GM12873 (cell line): Measurements from ENCODE around the gene CDC42BPB.

Experiments used
- CTCF ChIP-seq: IDR thresholded peaks from 2 replicates; pipeline ENCODE4 v1.5.1; 2012; ENCODE audit warnings: low read depth, mild to moderate bottlenecking, moderate library complexity, low read length, control low read depth; ENCODE audit not compliant: insufficient read depth; ENCODE audit errors: missing control alignments

CDC42BPB gene

DNA sequence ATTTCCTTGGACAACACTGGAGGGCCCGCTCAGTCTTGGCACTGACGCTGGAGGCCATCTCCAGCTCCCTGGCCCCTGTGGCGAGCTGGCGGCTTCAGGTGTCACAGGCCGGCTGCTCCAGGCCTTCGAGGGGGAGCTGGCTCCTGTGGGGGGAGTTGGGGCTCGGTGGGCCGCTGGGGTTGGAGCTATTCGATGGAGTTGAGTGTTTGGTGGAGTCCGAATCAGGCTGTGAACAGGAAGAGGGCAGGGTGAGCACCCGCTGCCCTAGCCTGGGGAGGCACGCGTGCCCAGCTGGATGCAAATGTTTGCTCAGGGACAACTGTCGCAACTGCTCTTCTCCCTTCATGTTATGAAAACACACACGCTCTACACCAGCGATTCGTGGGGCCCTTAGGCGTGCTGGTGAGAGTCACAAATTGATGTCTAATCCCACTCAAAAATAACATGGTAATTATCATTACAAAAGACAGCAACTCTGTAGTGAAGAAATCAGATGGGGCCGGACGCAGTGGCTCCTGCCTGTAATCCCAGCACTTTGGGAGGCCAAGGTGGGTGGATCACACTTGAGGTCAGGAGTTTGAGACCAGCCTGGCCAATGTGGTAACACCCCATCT is 123.6 kb downstream of the CDC42BPB start:
- no peak for TF ChIP-seq CTCF

DNA sequence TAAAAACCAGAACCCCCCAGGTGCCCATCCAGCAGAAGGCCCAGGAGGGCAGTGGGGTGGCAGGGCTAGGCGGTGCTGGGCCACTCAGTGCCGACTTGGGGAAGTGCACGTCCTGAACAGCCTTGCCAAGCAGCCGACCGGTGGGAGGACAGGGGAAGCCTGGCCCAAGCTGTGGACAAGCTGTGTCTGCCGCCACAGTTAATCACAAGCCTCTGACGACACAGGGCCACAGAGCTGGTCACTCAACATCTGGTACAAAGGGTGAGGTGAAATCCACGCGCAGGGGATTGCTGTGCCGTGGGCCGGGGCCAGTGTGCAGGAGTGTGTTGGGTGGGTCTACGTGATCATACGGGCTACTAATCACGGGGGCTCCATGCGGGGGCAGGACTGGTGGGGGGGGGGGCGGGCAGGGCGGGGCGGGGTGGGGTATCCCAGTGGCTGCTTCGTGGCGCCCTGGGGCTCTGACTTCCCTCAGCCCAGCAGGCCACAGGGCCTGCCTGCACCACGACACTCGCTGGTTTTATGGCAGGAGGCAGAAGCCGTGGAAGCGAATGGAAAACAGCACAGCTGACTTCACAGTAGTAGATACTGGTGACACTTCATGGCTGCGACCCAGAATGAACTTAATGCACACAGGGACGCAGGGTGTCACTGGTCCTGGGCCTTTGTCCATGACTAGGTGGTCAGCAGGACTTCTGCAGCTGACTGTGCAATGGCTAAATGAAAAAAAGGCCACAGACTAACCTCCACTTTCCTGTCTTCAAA is 124.7 kb downstream of the CDC42BPB start:
- no peak for TF ChIP-seq CTCF

- no peak for TF ChIP-seq CTCF
These were observed 125.6 kb downstream of the CDC42BPB start for GRCh38 chr14:102931580-102932285.

DNA sequence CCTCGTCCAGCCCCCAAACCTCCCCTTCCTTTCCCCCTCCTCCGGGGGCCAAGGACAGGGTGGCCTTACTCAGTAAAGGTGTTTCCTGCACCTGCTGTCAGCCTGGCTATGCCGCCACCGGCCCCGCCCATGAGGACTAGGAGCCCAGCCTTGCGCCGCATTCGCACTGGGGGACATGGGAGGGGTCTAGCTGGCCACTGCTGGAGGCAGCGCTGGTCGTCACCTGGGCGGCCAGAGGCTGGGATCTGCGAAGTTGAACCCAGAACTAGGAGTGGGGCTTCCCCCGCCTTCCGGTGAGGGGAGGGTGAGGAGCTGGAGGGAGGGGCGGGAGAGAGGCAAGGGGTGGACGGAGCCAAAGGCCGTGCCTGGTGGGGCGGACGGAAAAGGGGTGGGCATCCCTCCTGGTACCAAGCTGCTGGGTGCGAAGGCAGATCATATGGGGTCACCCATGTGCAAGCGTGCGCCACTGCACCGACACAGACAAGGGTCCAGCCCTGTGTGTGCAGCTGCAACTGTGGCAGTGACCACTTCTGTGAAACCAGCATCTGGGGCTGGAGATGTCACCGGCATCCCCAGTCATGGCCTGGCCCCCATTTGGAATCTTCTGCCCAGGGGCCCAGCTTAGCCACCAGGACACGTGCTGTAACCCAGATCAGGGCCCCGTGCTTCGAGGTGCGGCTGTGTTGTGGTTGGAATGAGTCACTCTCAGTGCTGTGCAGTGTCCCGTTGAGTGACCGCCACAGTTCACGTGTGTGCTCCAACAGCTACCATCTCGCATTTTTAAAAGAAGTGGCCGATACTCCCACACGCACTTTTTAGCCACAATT is 126.4 kb downstream of the CDC42BPB start:
- no peak for TF ChIP-seq CTCF

GRCh38 chr14:102930138-102930752 is 127.1 kb downstream of the CDC42BPB start:
- no peak for TF ChIP-seq CTCF

DNA sequence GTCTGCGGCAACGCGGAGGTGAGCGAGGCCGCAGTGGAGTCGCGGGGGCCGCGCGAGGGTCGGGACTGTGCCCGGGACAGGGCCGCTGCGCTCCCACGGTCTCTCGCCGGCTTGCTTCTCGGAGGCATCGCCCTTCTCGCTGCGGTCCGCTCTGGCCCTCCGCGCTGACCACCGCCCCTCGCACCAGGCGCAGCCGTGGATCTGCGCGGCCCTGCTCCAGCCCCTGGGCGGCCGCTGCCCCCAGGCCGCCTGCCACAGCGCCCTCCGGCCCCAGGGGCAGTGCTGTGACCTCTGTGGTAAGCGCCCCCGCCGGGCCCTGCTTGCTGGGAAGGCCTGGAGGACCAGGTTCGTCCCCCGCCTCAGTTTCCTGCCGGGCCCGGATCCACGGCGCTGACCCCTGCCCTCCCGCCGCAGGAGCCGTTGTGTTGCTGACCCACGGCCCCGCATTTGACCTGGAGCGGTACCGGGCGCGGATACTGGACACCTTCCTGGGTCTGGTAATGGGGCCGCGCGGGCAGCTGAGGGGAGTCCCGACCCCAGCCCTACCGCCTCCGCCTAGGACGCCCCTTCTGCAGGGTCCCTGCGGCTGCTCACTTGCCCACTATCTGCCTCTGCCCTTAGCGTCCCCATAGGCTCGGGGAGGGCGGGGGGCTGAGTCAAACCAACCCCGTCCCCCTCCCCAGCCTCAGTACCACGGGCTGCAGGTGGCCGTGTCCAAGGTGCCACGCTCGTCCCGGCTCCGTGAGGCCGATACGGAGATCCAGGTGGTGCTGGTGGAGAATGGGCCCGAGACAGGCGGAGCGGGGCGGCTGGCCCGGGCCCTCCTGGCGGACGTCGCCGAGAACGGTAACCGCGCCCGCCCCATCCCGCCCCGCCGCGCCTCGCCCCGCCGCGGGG is 127.9 kb downstream of the CDC42BPB start:
- TF ChIP-seq CTCF: no peak
